GM20431 (cell line): ENCODE results near the gene RAET1L.
"Not testable (repeated sequence)": the region's sequence is repeated elsewhere in the genome, so short reads cannot be mapped to it uniquely, and the experiment has no call there.

Experiments
- in situ Hi-C: fragments of 300-500 bp; cut with MseI, MboI; formaldehyde crosslinking; loops from one replicate; pipeline ENCODE4 v1.15.0; 2020; ENCODE audit warnings: low sequenced_read_pairs; ENCODE audit not compliant: unreplicated experiment

Gene RAET1L

DNA sequence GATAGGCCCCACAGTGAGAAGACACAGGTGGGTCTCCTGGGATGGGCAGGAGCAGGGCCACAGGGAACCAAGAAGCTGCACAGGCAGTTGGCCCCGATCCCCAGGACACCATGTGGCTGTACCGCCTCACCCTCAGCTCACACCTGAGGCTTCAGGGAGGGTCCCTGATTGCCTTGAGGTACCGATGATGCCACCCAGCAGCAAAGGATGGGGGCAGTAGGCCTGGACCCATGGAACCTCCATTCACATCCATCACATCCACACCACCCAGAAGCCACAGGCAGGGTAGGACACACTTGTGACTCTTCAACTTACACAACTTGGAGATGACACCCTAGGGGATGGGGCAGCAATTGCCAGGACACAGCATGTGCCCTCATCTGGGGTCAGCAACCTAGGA, 21.7 kb downstream of the RAET1L start:
- in situ Hi-C loops: loop anchor here (25.0 kb wide), 1 partner anchor 166 kb away; no protein-coding TSS in a partner anchor

DNA sequence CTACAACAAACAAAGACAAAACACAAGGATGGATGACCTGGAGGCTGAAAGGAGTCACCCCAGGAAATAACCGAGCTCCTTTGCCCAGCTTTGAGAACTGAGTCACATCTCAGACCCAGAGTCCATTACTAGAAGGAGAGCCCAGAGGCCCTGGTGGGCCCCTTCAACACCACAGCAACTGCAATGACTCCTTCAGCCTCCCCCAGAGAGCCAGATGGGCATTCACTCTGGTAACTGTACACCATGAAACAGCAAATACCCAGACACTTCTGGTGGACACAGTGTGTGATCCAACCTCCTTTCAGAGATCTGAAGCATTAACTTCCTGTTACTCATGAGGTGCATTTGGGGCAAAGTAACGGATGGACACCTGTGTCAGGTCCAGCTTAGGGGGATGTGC, 22.6 kb downstream of the RAET1L start:
- in situ Hi-C loops: loop anchor here (25.0 kb wide), 1 partner anchor 165 kb away; no protein-coding TSS in a partner anchor

DNA sequence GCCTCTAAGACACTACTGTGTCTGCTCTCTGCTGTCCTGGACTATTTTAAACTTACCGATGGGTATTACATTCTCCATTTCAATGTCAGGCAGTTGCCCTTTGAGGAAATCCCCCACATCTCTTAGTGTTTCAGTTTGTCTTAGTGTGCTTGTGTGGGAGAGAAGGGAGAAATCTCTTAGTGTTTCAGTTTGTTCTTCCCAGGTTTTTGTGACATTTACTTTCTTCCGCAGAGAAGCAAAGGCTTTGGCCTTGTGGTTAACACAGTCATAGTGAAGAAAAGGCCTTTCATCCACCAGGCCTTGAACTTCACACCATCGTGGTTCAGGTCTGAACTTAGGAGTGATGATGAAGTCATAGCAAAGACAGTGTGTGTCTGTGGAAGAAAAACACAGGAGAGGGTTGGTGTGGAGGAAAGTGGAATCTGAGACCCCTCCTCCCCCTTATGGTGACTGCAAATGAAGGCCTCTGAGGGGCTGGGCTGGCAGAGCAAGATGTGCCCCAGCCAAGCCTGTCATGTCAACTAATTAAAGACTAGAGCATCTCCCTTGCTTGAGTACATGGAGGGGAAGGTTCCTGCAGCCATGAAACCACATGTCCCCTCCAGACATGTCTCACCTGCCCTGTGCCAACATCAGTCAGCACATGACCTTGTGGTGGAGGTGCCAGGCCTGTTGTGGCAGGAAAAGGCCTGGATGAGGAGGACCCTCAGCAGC, 23.9 kb downstream of the RAET1L start:
- in situ Hi-C loops: loop anchor here (25.0 kb wide), 1 partner anchor 164 kb away; no protein-coding TSS in a partner anchor

DNA sequence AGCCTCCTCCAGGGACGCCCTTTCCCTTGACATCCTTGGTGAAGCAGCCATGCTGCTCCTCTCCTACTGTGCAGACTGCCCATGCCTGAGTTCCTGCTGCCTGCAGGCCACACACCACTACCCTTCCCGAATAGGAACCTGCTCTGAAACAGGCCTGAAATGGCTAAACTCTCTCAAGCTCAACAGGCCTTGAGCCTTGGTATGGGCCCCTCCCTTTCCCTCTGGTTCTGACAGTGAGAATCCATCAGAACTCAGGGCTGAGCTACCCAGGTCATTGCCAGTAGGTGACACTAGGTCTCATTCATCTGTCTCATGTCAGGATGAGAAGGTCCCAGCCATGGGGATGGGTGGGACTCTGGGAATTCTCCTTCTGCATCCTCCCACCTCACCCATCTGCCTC, 25.7 kb downstream of the RAET1L start:
- in situ Hi-C loops: loop anchor here (25.0 kb wide), 1 partner anchor 162 kb away; no protein-coding TSS in a partner anchor

DNA sequence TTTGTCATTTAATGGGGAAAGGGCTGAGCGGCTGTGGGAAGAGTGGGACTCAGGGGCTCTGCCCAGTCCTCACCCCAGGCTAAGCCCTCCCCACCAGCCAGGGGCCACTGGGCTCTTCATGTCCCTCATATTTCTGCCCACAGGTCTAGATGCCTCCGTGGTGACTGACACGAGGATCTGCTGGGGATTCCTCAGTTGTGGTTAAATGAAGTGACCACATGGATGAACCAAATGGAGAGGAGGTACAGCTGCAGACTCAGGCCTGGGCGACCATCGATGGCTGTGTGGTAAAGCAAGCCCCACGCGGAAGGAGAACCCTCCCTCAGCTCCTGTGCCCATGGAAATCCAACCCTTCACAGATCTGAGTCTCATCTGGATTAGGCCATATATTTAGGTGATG, 29.4 kb downstream of the RAET1L start:
- in situ Hi-C loops: no loop called here

DNA sequence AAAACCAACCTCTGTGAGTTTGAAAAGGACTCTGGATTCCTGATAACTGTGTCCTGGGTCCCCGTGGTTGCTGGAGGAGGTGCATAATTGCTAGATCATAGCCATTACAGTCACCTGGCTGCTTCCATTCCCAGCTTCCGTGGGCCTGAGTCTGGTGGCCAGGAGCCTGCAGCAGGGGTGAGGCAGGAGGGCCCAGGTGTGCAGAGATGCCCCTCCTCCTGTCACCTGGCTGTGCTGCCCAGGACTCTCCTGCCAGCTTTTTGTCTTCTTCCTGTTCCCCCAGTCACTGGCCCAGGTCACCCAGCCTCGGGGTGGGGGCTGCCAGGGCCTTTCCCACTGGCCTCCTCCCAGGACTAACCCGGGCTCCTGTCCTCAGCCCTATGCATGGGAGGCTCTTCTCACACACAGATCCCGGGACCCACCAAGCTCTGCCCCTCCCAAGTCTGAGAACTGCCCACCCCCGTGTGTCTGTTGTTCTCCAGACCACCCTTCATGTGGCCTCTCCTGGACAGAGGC, 30.0 kb downstream of the RAET1L start:
- in situ Hi-C loops: no loop called here

DNA sequence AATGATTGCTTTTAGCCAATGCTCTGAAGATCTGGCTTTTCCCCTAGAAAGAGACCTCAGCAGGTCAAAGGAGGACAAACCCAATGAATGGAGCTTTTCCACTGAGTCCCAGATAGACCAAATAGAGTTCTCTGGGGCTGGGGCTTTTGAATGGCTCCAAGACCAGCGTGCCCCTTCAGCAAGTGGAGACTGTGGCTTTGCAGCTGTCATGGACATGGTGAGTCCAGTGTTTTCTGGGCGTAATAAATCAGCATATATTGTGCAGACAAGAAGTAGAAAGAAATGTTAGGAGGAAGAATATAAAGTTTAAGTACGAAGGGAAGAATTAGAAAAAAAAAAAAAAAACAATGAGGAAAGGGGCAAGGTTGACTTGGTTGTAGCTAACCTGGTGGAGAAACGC, 33.5 kb downstream of the RAET1L start:
- in situ Hi-C loops: no loop called here

DNA sequence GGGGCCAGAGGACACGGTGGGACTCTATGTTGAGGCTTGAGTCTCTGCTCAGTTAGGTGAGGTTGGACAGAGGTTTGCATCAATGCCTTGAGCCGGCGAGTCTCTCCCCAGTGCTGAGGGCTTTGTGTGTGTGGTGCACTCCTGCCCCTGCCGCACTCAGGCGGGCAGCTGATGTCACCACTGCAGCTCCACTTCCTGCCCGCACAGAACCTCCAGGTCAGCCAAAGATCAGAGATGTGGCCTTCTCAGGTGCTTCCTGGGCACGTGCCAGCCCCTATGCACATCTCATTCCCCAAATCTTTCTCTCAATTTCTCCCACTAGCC, 33.9 kb downstream of the RAET1L start:
- in situ Hi-C loops: not testable (repeated sequence)

DNA sequence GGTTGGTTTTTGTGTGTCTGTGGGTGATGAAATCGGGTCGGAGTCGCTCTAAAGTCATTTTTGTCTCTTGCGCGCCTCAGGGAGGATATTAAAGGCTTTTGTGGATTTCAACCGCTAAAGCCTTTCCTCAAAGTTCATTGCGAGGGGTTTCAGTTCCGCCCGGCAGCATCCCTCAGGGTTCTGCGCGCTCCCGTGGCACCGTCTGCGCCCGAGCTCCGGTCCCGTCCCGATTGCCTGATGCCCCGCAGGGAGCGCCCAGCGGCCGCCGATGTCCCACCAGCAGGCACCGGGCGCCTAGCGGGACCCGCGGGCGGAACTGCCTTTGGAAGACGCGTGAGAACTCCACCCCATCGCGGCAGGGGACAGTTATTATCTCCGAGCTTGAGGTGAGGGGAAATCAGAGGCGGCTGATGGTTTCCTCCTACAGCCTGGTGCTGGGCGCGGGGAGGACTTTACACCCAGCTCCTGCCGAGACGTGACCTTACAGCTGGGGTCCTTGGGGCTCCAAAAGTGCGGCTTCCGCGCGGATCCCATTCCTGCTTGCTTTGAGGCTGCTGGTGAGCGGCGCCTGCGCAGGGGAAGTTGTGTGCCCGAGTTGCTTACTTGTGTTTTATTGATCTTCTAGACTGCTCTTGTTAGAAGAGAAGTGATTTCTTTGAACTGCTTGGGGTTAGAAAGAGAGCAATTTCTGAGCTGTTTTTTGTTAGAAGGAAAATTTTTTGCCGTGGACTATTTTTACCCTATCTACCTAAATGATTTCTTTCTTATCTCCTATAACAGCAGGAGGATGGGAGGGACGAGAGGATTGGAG, 34.5 kb downstream of the RAET1L start:
- in situ Hi-C loops: no loop called here

DNA sequence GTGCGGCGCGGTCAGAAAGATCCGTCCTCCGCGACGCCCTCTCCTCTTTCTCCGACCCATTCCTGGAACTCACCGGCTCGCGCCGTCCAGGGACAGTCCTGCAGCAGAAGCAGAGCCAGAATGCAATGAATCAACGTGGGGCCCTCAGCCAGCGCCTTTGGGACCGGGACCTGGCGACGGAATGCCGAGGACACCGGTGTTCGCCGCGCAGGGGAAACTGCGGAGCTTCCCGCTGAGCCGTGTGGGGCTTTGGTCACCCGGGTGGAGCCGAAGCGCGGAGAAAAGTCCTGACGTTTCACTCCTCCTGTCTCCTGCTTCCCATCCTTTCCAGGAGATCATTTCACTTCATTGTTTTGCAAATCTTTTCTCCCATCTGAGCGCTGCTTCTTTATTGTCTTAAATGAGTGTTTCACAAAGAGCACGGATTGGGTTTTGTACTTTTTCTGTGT, 35.1 kb downstream of the RAET1L start:
- in situ Hi-C loops: no loop called here

DNA sequence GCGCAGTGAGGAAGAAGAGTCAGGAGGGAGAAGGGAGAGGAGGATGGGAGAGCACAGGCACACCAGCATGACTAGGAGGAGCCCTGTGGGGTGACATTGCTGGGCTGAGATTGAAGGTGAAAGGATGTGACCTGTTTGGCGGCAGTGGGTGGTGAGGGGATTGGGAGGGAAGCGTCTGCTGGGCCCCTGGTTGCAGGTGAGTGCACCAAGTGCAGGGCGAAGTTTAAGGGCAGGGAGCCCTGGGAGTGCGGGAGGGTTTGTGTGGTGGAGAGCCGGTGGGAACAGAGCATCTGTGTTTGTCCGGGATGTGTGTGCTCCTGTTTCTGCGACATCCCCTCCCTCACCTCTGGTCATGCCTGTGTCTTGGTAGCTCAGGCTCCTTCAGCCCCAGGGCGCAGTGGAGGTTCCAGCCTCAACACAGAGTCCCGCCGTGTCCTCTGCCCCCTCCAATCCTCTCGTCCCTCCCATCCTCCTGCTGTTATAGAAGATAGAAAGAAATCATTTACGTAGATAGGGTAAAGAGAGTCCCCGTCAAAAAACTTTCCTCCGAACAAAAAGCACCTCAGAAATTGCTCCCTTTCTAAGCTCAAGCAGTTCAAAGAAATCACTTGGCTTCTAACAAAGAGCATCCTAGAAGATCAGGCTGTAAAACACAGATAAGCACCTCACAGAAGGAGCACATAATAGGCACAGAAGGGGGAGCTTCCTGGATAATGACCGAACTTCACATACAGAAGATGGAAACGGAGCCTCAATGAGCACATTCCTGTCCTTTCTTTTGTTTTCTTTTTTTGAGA, 36.6 kb downstream of the RAET1L start:
- in situ Hi-C loops: no loop called here

DNA sequence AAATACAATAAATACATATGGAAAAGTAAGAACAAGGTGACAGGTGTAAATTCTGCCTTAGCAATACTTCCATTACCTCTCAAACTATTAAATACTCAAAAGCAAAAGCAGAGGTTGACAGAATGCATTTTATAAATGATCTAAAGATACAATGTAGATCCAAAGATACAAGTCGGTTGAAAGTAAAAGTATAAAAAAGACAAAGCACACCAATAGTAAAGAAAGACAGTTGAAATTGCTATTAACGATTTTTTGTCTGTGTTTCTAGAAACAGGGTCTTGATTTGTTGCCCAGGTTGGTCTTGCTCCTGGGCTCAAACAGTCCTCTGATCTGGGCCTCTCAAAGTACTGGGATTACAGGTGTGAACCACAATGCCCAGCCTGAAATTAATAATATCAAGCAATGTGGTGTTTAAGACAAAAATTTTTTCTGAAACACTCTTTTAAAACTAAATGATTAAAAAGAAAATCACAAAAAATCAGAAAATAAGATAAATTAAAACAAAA, 37.7 kb downstream of the RAET1L start:
- in situ Hi-C loops: no loop called here

DNA sequence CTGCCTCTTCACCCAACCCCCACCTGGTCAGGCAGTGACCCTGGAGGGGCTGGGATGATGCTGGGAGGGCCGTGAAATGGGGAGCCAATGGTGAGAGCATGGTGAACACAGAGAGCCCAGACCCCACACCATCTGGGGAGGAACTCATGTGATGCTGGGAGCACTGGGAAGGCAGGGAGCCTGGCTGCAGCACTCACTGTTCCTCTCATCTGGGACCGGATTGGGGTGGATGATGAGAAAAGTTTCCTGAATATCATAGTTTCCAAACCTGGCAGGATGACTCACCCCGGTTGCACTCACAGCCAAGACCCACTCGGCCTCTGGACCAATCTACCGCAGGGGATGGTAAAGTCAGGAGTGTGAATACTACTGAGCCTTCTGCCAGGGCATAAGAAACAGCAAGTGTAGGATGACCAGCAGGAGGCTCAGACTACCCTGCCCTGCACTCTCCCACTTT, 39.8 kb downstream of the RAET1L start:
- in situ Hi-C loops: no loop called here

DNA sequence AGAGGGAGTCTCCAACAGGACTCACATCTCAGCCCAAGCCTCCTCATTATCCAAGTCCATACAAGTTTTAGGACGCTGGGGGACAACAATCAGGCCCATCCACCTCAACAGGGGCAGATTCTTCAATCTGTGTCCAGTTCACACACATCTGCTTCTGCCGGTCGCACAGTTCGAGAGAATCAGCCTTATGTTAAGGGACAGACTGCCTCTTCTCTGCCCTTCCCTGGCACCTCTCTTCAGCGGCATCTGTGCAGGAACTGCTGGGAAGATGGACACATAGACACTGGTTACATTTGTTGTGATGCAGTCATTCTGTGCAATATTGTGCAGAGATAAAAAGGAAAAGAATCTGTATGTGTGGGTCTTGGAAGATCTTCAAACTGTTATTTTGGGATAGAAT, 40.6 kb downstream of the RAET1L start:
- in situ Hi-C loops: no loop called here

DNA sequence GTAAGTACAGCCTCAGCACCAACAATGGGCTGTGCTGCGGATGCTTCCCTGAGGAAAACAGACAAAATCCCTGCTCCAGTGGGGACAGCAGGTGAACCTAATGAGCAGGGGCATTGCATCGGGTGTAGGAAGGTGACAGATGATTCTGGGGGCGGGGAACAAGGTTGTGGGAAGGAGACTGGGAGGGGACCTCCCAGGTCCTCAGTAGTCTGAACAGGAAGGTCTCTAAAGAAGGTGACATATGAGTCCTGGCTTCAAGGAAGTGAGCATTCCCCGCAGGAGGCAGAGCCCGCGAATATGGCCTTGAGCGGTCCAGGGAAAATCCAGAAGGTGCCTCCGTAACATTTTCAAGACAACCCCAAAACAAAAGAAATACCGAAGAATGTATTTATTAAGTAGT, 42.2 kb downstream of the RAET1L start:
- in situ Hi-C loops: no loop called here

DNA sequence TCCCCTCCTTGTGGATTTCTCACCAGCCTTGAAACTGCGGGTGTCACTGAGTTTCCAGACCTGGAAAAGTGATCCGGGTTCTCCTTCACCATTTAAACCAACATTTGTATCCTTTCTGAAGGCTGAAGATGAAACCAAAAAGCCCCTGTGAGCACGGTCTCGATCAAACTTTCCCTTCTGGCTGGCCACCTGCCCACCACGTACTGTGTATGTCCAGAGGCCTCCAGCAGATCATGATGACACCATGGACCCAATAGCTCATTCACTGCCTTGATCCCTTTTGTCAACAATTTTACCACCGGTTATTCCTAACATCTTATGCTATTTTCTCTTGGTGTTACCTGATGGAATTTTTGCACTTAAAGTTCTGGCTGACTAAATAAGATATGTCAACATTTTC, 46.0 kb downstream of the RAET1L start:
- in situ Hi-C loops: no loop called here

DNA sequence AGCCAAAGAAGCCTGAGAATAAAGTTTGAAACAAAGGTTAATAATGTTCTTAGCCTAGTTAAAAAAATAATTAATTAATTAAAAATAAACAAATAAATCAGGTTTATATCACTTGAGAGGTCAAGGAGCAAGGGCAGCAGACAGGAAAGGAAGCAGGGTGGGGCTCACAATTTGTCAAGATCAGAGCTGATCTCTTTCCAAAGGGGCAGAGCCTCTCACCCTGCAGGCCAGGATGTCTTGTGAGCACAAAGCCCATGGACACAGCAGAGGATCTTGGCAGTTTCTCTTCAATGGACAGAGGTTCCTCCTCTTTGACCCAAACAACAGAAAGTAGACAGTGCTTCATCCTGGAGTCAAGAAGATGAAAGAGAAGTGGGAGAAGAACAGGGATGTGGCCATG, 46.7 kb downstream of the RAET1L start:
- in situ Hi-C loops: no loop called here

DNA sequence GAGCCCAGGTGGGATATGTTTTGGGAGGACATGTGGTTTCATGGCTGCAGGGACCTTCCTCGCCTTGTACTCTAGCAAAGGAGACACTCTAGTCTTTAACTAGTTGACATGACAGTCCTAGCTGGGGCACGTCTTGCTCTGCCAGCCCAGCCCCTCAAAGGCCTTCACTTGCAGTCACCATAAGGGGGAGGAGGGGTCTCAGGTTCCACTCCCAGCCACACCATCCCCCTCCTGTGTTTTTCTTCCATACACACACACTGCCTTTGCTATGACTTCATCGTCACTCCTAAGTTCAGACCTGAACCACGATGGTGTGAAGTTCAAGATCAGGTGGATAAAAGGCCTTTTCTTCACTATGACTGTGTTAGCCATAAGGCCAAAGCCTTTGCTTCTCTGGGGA, 48.1 kb downstream of the RAET1L start:
- in situ Hi-C loops: no loop called here

DNA sequence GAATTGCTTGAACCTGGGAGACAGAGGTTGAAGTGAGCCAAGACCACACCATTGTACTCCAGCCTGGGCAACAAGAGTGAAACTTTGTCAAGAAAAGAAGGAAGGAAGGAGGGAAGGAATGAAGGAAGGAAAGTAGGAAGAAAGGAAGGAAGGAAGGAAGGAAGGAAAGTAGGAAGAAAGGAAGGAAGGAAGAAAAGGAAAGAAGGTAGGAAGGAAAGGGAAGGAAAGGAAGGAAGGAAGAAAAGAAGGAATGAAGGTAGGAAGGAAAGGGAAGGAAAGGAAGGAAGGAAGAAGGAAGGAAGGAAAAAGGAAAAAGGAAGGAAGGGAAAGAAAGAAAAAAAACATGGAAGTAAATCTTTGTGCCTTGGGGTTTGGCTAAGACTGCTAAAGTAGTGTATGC, 49.9 kb downstream of the RAET1L start:
- in situ Hi-C loops: no loop called here

DNA sequence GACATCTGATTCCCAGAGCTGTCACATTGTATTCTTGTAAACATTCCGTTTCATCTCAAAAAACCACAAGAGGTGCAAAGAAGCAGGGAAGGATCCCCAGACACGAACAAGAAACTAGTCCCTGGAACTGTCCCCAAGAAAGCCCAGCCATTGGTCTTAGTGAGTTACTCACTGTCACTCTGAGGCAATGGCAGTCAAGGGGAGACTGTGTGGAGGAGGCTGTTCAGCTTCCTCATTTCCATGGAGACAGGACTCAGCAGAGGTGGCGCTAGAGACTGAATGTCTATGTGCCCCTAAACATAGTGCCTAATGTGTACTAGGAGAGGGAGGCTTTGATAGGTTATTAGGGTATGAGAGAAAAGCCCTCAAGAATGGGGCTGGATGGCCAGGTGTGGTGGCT, 50.5 kb downstream of the RAET1L start:
- in situ Hi-C loops: no loop called here
